ENCODE measurements around the gene MEX3D.

DNA sequence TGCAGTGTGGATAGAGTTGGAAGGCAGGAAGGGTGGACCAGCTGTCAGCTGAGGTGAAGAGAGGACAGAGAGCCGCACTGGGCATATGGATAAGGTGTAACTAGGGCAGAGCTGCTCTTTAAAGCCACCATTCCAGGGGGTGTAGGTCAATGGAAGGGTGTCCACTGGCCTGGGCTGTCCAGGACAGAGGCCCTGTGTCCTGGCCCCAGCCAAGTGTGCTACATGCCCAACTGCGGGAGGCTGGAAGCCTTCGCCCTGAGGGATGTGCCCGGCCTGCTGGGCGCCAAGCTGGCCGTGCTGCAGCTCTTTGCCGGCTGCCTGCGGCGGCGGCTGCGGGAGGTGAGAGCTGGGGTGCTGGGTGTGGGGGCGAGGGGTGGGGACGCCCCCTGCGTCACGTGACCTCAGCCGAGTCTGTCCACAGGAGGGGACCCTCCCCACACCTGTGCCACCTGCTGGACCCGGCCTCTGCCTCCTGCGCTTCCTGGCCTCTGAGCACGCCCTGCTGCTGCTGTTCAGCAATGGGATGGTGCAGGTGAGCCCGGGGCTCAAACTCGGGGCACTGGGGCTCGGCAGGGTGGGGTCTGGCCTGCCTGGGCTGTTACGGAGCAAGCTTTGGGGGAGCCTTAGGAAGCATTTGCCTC is 34.5 kb downstream of the MEX3D start:
- TF ChIP-seq, protein P1, sequence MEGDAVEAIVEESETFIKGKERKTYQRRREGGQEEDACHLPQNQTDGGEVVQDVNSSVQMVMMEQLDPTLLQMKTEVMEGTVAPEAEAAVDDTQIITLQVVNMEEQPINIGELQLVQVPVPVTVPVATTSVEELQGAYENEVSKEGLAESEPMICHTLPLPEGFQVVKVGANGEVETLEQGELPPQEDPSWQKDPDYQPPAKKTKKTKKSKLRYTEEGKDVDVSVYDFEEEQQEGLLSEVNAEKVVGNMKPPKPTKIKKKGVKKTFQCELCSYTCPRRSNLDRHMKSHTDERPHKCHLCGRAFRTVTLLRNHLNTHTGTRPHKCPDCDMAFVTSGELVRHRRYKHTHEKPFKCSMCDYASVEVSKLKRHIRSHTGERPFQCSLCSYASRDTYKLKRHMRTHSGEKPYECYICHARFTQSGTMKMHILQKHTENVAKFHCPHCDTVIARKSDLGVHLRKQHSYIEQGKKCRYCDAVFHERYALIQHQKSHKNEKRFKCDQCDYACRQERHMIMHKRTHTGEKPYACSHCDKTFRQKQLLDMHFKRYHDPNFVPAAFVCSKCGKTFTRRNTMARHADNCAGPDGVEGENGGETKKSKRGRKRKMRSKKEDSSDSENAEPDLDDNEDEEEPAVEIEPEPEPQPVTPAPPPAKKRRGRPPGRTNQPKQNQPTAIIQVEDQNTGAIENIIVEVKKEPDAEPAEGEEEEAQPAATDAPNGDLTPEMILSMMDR (tag by site-specific recombination; IDR thresholded peaks at IDR 0.05), result no peak
- no peak for TF ChIP-seq ZNF626 (tag by site-specific recombination; IDR thresholded peaks at IDR 0.05)
- TF ChIP-seq, protein P2, sequence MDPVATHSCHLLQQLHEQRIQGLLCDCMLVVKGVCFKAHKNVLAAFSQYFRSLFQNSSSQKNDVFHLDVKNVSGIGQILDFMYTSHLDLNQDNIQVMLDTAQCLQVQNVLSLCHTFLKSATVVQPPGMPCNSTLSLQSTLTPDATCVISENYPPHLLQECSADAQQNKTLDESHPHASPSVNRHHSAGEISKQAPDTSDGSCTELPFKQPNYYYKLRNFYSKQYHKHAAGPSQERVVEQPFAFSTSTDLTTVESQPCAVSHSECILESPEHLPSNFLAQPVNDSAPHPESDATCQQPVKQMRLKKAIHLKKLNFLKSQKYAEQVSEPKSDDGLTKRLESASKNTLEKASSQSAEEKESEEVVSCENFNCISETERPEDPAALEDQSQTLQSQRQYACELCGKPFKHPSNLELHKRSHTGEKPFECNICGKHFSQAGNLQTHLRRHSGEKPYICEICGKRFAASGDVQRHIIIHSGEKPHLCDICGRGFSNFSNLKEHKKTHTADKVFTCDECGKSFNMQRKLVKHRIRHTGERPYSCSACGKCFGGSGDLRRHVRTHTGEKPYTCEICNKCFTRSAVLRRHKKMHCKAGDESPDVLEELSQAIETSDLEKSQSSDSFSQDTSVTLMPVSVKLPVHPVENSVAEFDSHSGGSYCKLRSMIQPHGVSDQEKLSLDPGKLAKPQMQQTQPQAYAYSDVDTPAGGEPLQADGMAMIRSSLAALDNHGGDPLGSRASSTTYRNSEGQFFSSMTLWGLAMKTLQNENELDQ (tag by site-specific recombination; IDR thresholded peaks at IDR 0.05; ENCODE audit: low read depth), result no peak
- no peak for TF ChIP-seq ZNF776 (tag by site-specific recombination; IDR thresholded peaks at IDR 0.05; ENCODE audit: borderline replicate concordance)
- TF ChIP-seq, protein P3, sequence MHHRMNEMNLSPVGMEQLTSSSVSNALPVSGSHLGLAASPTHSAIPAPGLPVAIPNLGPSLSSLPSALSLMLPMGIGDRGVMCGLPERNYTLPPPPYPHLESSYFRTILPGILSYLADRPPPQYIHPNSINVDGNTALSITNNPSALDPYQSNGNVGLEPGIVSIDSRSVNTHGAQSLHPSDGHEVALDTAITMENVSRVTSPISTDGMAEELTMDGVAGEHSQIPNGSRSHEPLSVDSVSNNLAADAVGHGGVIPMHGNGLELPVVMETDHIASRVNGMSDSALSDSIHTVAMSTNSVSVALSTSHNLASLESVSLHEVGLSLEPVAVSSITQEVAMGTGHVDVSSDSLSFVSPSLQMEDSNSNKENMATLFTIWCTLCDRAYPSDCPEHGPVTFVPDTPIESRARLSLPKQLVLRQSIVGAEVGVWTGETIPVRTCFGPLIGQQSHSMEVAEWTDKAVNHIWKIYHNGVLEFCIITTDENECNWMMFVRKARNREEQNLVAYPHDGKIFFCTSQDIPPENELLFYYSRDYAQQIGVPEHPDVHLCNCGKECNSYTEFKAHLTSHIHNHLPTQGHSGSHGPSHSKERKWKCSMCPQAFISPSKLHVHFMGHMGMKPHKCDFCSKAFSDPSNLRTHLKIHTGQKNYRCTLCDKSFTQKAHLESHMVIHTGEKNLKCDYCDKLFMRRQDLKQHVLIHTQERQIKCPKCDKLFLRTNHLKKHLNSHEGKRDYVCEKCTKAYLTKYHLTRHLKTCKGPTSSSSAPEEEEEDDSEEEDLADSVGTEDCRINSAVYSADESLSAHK (tag by site-specific recombination; IDR thresholded peaks at IDR 0.05), result no peak
